DOHH2 (cell line): ENCODE results near the gene RAB6B.

Experiments used
- EZH2phosphoT487 ChIP-seq: fragments of 200-600 bp; sonication (generic); IDR thresholded peaks from 2 replicates; pipeline ENCODE4 v1.6.1; 2017; ENCODE audit warnings: borderline replicate concordance, mild to moderate bottlenecking, antibody characterized with exemption, low read length, moderate library complexity, mixed read lengths
- TF ChIP-seq, protein P1 (sequence below): fragments of 200-600 bp; sonication (generic); IDR thresholded peaks from one replicate; pipeline ENCODE4 v1.5.1; 2014; ENCODE audit warnings: antibody characterized with exemption, mild to moderate bottlenecking, low read depth, low read length; ENCODE audit not compliant: poor library complexity, severe bottlenecking

DNA sequence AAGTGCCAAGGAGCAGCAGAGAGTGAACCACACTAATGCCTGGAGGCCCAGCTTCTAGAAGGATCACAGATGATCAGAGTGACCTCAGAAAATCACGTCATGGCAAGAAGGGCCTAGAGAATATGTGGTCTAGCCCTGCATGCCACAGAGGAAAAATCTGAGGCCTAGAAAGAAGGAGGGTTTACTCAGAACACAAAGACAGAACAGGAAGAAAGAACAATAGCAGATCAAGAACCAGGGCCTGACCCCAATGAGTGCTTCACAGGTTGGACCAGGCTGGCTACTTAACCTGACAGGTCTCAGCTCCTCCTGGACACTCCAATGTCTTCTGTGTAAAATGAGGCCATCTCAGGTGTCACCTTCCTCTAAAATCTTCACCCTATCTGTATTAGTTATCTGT lies 14.2 kb downstream of the RAB6B start:
- TF ChIP-seq, protein P1, sequence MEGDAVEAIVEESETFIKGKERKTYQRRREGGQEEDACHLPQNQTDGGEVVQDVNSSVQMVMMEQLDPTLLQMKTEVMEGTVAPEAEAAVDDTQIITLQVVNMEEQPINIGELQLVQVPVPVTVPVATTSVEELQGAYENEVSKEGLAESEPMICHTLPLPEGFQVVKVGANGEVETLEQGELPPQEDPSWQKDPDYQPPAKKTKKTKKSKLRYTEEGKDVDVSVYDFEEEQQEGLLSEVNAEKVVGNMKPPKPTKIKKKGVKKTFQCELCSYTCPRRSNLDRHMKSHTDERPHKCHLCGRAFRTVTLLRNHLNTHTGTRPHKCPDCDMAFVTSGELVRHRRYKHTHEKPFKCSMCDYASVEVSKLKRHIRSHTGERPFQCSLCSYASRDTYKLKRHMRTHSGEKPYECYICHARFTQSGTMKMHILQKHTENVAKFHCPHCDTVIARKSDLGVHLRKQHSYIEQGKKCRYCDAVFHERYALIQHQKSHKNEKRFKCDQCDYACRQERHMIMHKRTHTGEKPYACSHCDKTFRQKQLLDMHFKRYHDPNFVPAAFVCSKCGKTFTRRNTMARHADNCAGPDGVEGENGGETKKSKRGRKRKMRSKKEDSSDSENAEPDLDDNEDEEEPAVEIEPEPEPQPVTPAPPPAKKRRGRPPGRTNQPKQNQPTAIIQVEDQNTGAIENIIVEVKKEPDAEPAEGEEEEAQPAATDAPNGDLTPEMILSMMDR = no peak
- TF ChIP-seq EZH2phosphoT487 = no peak
